Liver (tissue), 9 donors: ENCODE results near the gene FSD1. TPM values are rescaled to one million over a fixed set of nuclear protein-coding genes. Genes with fewer than 3 reads are reported as not detected.
"Not testable (repeated sequence)": the region's sequence is repeated elsewhere in the genome, so short reads cannot be mapped to it uniquely, and the experiment has no call there.

Source experiments
- DNase-seq: peaks from one replicate; pipeline ENCODE4 v3.0.0-alpha.2; 2017; ENCODE audit warnings: low spot score
- H3K27ac ChIP-seq, 2 donors: one replicate each; pipeline ENCODE4 v1.7.0; 2013; ENCODE audit warnings: inconsistent platforms in 2 of 2, low read length in 2 of 2, control low read depth in 1 of 2, low read depth in 1 of 2, mild to moderate bottlenecking in 1 of 2
- H3K27me3 ChIP-seq, 4 donors: one replicate each; pipeline versions ENCODE4 v1.6.1 to v1.7.0; 2013; ENCODE audit warnings: low read length in 3 of 4, inconsistent platforms in 1 of 4, mild to moderate bottlenecking in 1 of 4, moderate library complexity in 1 of 4; ENCODE audit not compliant: control insufficient read depth in 4 of 4, insufficient read depth in 4 of 4
- H3K36me3 ChIP-seq, 4 donors: one replicate each; pipeline versions ENCODE4 v1.6.1 to v1.7.0; 2013; ENCODE audit warnings: low read length in 3 of 4, mild to moderate bottlenecking in 3 of 4, low read depth in 1 of 4, moderate library complexity in 1 of 4; ENCODE audit not compliant: control insufficient read depth in 4 of 4, insufficient read depth in 3 of 4
- H3K4me1 ChIP-seq, 4 donors: one replicate each; pipeline versions ENCODE4 v1.6.1 to v1.7.0; 2013; ENCODE audit warnings: low read length in 3 of 4, mild to moderate bottlenecking in 3 of 4, moderate library complexity in 1 of 4; ENCODE audit not compliant: control insufficient read depth in 4 of 4, insufficient read depth in 4 of 4
- H3K4me3 ChIP-seq, 3 donors: one replicate each; pipeline versions ENCODE4 v1.6.1 to v1.7.0; 2013; ENCODE audit warnings: low read length in 3 of 3, control low read depth in 1 of 3, low read depth in 1 of 3, mild to moderate bottlenecking in 1 of 3
- H3K9ac ChIP-seq, 2 donors: one replicate each; pipeline ENCODE4 v1.7.0; 2013; ENCODE audit warnings: low read length in 2 of 2, mild to moderate bottlenecking in 2 of 2, moderate library complexity in 2 of 2, control low read depth in 1 of 2, low read depth in 1 of 2
- H3K9me3 ChIP-seq, 4 donors: one replicate each; pipeline versions ENCODE4 v1.6.1 to v1.7.0; 2013; ENCODE audit warnings: low read length in 3 of 4; ENCODE audit not compliant: control insufficient read depth in 4 of 4
- ATF3 ChIP-seq: IDR thresholded peaks from 2 replicates; pipeline ENCODE4 v1.6.1; 2016; ENCODE audit warnings: antibody characterized with exemption
- CTCF ChIP-seq: fragments of 150-350 bp; IDR thresholded peaks from 2 replicates; pipeline ENCODE4 v1.5.1; 2017; ENCODE audit warnings: improper control_type of control experiment, low read depth, low read length; ENCODE audit not compliant: missing input control
- EGR1 ChIP-seq, 2 donors: IDR thresholded peaks; 2 replicates each; pipeline ENCODE4 v1.6.1; 2016 to 2018; ENCODE audit warnings: antibody characterized with exemption in 2 of 2, low read depth in 2 of 2
- FOXA2 ChIP-seq: IDR thresholded peaks from 2 replicates; pipeline ENCODE4 v1.6.1; 2016; ENCODE audit warnings: antibody characterized with exemption
- GABPA ChIP-seq, 2 donors: IDR thresholded peaks in 1 of 2; conservative IDR thresholded peaks in 1 of 2; 2 replicates each; pipeline ENCODE4 v1.6.1; 2016; ENCODE audit warnings: antibody characterized with exemption in 2 of 2, mild to moderate bottlenecking in 1 of 2, moderate library complexity in 1 of 2
- HNF4A ChIP-seq, 2 donors: conservative IDR thresholded peaks; 2 replicates each; pipeline ENCODE4 v1.6.1; 2016; ENCODE audit warnings: antibody characterized with exemption in 2 of 2, mild to moderate bottlenecking in 2 of 2
- JUND ChIP-seq, 2 donors: IDR thresholded peaks; 2 replicates each; pipeline ENCODE4 v1.6.1; 2016; ENCODE audit warnings: antibody characterized with exemption in 2 of 2
- NR2F2 ChIP-seq: IDR thresholded peaks from 2 replicates; pipeline ENCODE4 v1.6.1; 2016; ENCODE audit warnings: antibody characterized with exemption
- REST ChIP-seq: IDR thresholded peaks from 2 replicates; pipeline ENCODE4 v1.6.1; 2016; ENCODE audit warnings: antibody characterized with exemption, mild to moderate bottlenecking
- RXRA ChIP-seq, 2 donors: IDR thresholded peaks; 2 replicates each; pipeline ENCODE4 v1.6.1; 2017 to 2018; ENCODE audit warnings: antibody characterized with exemption in 2 of 2, mild to moderate bottlenecking in 1 of 2
- SP1 ChIP-seq: IDR thresholded peaks from 2 replicates; pipeline ENCODE4 v1.6.1; 2018; ENCODE audit warnings: antibody characterized with exemption, mild to moderate bottlenecking
- TAF1 ChIP-seq: conservative IDR thresholded peaks from 2 replicates; pipeline ENCODE4 v1.6.1; 2016; ENCODE audit warnings: antibody characterized with exemption, mild to moderate bottlenecking
- YY1 ChIP-seq: IDR thresholded peaks from 2 replicates; pipeline ENCODE4 v1.6.1; 2016; ENCODE audit warnings: antibody characterized with exemption, mild to moderate bottlenecking
- ZBTB33 ChIP-seq: IDR thresholded peaks from 2 replicates; pipeline ENCODE4 v1.6.1; 2016; ENCODE audit warnings: antibody characterized with exemption
- WGBS: extraction: QIAGEN DNeasy Blood & Tissue Kit; methylation state at CpG from one replicate; pipeline ENCODE4 v1.1.7; 2013; 5-methylcytosine and 5-hydroxymethylcytosine counted together
- polyA plus RNA-seq, 2 donors: library from polyadenylated mRNA; stranded (reverse) in 1 of 2; unstranded in 1 of 2; fragments of 200-250 nt in 1 of 2; fragments of >200 nt in 1 of 2; fragmentation: Nextera tagmentation in 1 of 2; extraction: Ambion mirVana in 1 of 2; gene quantifications; one replicate each; pipeline versions ENCODE4 v1.2.1 to v1.2.3, GENCODE V29; 2013 to 2015
- total RNA-seq, 2 donors: library from RNA; depleted of rRNA; stranded (reverse); fragments of >200 nt; gene quantifications; one replicate each; pipeline ENCODE4 v1.2.3, GENCODE V29; 2014
- donor health status: healthy.
- donor health status: healthy.
- donor health status: healthy.
- donor health status: healthy.
- donor health status: healthy.

The FSD1 gene
- total and polyA plus RNA-seq, 4 donors: 0.05 to 0.92 (median 0.19) TPM; not detected in 1

GRCh38 chr19:4347521-4347920 is 43.1 kb downstream of the FSD1 start (continued):
- TF ChIP-seq REST: no peak
- no peak for TF ChIP-seq TAF1
- no peak for TF ChIP-seq EGR1 (IDR thresholded peaks at IDR 0.05; ENCODE audit: low read depth in 2 of 2)

GRCh38 chr19:4349225-4349624 is 44.8 kb downstream of the FSD1 start:
- H3K9me3 ChIP-seq, H3K27ac ChIP-seq, H3K36me3 ChIP-seq, H3K4me3 ChIP-seq, DNase-seq, H3K27me3 ChIP-seq, H3K9ac ChIP-seq: not testable (repeated sequence)
- WGBS: 96% methylated on average over 16 of the region's 16 CpGs
- peaks cover 3 to 21% (median 14%) of the 10 kb centered on the region in 4 donors for H3K4me1 ChIP-seq

- H3K4me1 ChIP-seq: peaks cover 3 to 15% (median 10%) of the 10 kb centered on the region in 4 donors
Measured at GRCh38 chr19:4350111-4350510, 45.7 kb downstream of the FSD1 start.

GRCh38 chr19:4350726-4351125 is 46.3 kb downstream of the FSD1 start:
- Histone ChIP-seq H3K36me3 (peaks cover 0 to 2% (median under 1%) of the 10 kb centered on the region in 4 donors), H3K4me1 (peaks cover 0 to 9% (median 5%) of the 10 kb centered on the region in 4 donors), H3K27ac (no peak overlapping the region), H3K9me3 (no peaks in the 10 kb centered on the region), H3K4me3 (no peak overlapping the region), H3K9ac (no peak overlapping the region), H3K27me3 (no peaks in the 10 kb centered on the region)
- no peak for DNase-seq
- 97% methylated on average over 9 of the region's 9 CpGs for WGBS
- TF ChIP-seq SP1: no peak
- TF ChIP-seq GABPA (IDR thresholded peaks at IDR 0.05 in 1 of 2, conservative IDR thresholded peaks at IDR 0.05 in 1 of 2): no peak
- TF ChIP-seq FOXA2: no peak
- TF ChIP-seq ATF3: no peak
- no peak for TF ChIP-seq EGR1 (IDR thresholded peaks at IDR 0.05; ENCODE audit: low read depth in 2 of 2)
- TF ChIP-seq JUND (IDR thresholded peaks at IDR 0.05): no peak
- TF ChIP-seq ZBTB33: no peak
- TF ChIP-seq HNF4A (conservative IDR thresholded peaks at IDR 0.05): no peak
- TF ChIP-seq RXRA (IDR thresholded peaks at IDR 0.05): no peak
- TF ChIP-seq YY1: no peak
- no peak for TF ChIP-seq CTCF
- no peak for TF ChIP-seq NR2F2

More at GRCh38 chr19:4350111-4350510, 45.7 kb downstream of the FSD1 start:
- H3K36me3 ChIP-seq: peaks cover 0 to 2% (median 0%) of the 10 kb centered on the region in 4 donors
- no peak overlapping the region for H3K4me3 ChIP-seq
- no peak for DNase-seq
- no peaks in the 10 kb centered on the region for H3K9me3 ChIP-seq
- no peak overlapping the region for H3K9ac ChIP-seq
- H3K27me3 ChIP-seq: no peaks in the 10 kb centered on the region
- no peak for TF ChIP-seq ZBTB33
- WGBS: 96% methylated on average over 8 of the region's 8 CpGs
- no peak overlapping the region for H3K27ac ChIP-seq
